Gastrocnemius medialis (tissue), 4 donors: Measurements from ENCODE around the gene RALGAPA1.

ENCODE experiments used
- CTCF ChIP-seq, 5 experiments: fragments of 450-650 bp in 3 of 5; fragments of 200-600 bp in 2 of 5; sonication (generic) in 2 of 5; IDR thresholded peaks in 4 of 5; conservative IDR thresholded peaks in 1 of 5; 1 replicate in 4 of 5; 2 replicates in 1 of 5; pipeline ENCODE4 v1.5.1; 2016 to 2019; ENCODE audit warnings: antibody characterized with exemption in 5 of 5, mild to moderate bottlenecking in 3 of 5, moderate library complexity in 3 of 5
- POLR2A ChIP-seq, 2 donors: fragments of 450-650 bp; IDR thresholded peaks; one replicate each; pipeline ENCODE4 v1.6.1; 2017; ENCODE audit warnings: antibody characterized with exemption in 2 of 2, mild to moderate bottlenecking in 2 of 2, moderate library complexity in 2 of 2

GRCh38 chr14:35754671-35755070 is 54.4 kb downstream of the RALGAPA1 start:
- TF ChIP-seq CTCF (IDR thresholded peaks at IDR 0.05 in 4 of 5, conservative IDR thresholded peaks at IDR 0.05 in 1 of 5) = no peak
- TF ChIP-seq POLR2A (IDR thresholded peaks at IDR 0.05) = no peak
